ENCODE measurements around the gene ARID4B. TPM values are rescaled to one million over a fixed set of nuclear protein-coding genes. Genes with fewer than 3 reads are reported as not detected.

ARID4B gene
- total RNA-seq, 4 donors from 2014 or later, result 26.7 to 49.2 (median 39.1) TPM

DNA sequence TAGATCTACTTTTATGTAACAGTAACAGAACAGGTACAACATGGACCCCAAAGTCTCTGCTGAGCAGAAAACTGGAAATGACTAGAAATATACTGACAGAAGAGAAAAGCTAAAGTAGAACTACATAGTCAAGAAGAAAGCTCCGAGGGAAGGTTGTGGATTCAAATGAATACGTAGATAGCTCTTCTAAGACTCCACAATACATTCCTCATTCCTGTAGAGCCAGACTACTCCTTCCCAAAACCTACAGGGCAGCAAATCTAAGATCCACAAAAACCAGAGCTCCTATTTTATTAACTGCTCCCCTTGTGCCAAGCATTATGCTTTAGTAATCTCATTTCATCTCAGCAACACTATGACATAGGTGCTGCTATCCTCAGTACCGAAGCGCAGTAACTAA lies 35.2 kb downstream of the ARID4B start:
- Histone ChIP-seq H3K9me3 (no peaks in the 10 kb centered on the region), H3K27ac (no peak overlapping the region), H3K27me3 (no peaks in the 10 kb centered on the region), H3K36me3 (no peaks in the 10 kb centered on the region), H3K4me1 (peaks cover 0 to 55% (median 3%) of the 10 kb centered on the region in 3 donors), H3K4me3 (no peak overlapping the region)
- 90 to 91% methylated on average over 4 of the region's 4 CpGs for WGBS, 2 donors (ENCODE audit: low coverage in 1 of 2)
- no peak for ATAC-seq
- TF ChIP-seq POLR2A (IDR thresholded peaks at IDR 0.05) (no peak), POLR2AphosphoS5 (IDR thresholded peaks at IDR 0.05) (no peak), EP300 (IDR thresholded peaks at IDR 0.05) (no peak), CTCF (IDR thresholded peaks at IDR 0.05) (no peak)

DNA sequence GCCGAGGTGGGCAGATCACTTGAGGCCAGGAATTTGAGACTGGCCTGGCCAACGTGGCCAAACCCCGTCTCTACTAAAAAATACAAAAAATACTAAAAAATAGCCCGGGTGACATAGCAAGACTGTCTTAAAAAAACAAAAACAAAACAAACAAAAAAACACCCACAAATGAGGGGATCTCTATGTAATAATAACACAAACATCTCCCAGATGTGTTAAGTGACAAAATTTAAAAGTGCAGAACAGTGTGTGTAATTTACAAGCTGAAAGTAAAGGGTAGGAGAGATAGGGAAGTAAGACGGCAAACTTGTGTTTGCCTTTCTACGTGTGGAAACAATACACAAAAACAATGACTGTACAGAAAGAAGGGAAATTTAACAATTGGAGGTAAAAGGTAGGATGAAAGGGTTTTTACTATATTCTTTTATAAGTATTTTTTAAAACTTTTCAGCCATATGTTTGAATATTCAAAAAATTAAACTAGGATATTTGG lies 36.3 kb downstream of the ARID4B start:
- Histone ChIP-seq H3K4me1 (peaks cover 0 to 66% (median 3%) of the 10 kb centered on the region in 3 donors), H3K27me3 (no peaks in the 10 kb centered on the region), H3K36me3 (no peaks in the 10 kb centered on the region), H3K9me3 (no peaks in the 10 kb centered on the region), H3K27ac (no peak overlapping the region), H3K4me3 (no peak overlapping the region)
- no peak for ATAC-seq
- TF ChIP-seq CTCF (IDR thresholded peaks at IDR 0.05) (no peak), POLR2AphosphoS5 (IDR thresholded peaks at IDR 0.05) (no peak), POLR2A (IDR thresholded peaks at IDR 0.05) (no peak), EP300 (IDR thresholded peaks at IDR 0.05) (no peak)
- 61 to 80% methylated on average over 2 to 5 of the region's 6 CpGs for WGBS, 2 donors (ENCODE audit: low coverage in 1 of 2)

- Histone ChIP-seq H3K4me1 (peaks cover 0 to 72% (median 3%) of the 10 kb centered on the region in 3 donors), H3K27me3 (no peaks in the 10 kb centered on the region), H3K4me3 (no peak overlapping the region), H3K9me3 (no peaks in the 10 kb centered on the region), H3K36me3 (no peaks in the 10 kb centered on the region), H3K27ac (no peak overlapping the region)
- TF ChIP-seq POLR2A (IDR thresholded peaks at IDR 0.05), result no peak
- TF ChIP-seq EP300 (IDR thresholded peaks at IDR 0.05), result no peak
- TF ChIP-seq POLR2AphosphoS5 (IDR thresholded peaks at IDR 0.05), result no peak
- TF ChIP-seq CTCF (IDR thresholded peaks at IDR 0.05), result no peak
- no peak for ATAC-seq
- 87 to 91% methylated on average over 7 to 12 of the region's 12 CpGs for WGBS, 2 donors (ENCODE audit: low coverage in 1 of 2)
Measured at GRCh38 chr1:235290740-235291502, 37.1 kb downstream of the ARID4B start.

DNA sequence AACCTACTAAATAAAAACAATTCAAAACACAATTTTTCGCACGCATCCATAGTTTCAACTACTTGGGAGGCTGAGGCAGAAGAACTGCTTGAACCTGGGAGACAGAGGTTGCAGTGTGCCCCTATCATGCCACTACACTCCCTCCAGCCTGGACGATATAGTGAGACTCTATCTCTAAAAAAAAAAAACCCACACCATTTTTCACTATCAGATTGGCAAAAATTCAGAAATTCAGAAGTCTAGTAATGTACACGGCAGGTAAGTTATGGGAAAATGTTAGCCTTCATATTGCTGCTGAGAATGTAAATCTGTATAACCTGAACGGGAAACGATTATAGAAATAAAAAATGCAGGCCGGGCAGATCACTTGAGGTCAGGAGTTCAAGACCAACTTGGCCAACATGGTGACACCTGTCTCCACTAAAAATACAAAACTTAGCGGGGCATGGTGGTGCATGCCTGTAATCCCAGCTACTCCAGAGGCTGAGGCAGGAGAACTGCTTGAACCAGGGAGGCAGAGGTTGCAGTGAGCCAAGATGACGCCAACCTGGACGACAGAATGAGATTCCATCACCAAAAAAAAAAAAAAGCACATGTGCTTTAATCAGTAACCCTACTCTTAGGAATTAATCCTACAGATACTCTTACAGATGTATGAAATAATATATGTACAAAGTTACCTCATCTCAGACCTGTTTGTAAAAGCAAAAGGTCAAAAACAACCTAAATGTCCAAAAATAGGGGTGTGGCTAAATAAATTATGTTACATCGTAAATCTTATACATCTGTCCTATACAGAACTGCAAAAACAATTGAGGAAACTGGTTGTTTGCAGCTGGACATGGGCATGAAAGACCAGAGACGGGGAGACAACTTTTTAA lies 37.9 kb downstream of the ARID4B start:
- no peak for TF ChIP-seq EP300 (IDR thresholded peaks at IDR 0.05)
- no peak for TF ChIP-seq POLR2A (IDR thresholded peaks at IDR 0.05)
- TF ChIP-seq POLR2AphosphoS5 (IDR thresholded peaks at IDR 0.05), result no peak
- no peak for TF ChIP-seq CTCF (IDR thresholded peaks at IDR 0.05)
- ATAC-seq, result no peak
- no peak overlapping the region for H3K4me3 ChIP-seq
- H3K27me3 ChIP-seq, result no peaks in the 10 kb centered on the region
- 87 to 89% methylated on average over 11 to 12 of the region's 12 CpGs for WGBS, 2 donors (ENCODE audit: low coverage in 1 of 2)
- no peaks in the 10 kb centered on the region for H3K36me3 ChIP-seq
- peaks cover 0 to 77% (median 3%) of the 10 kb centered on the region in 3 donors for H3K4me1 ChIP-seq
- H3K9me3 ChIP-seq, result no peaks in the 10 kb centered on the region
- H3K27ac ChIP-seq, result no peak overlapping the region

Measured in gastroesophageal sphincter (tissue), 4 donors.